ENCODE results near the gene BARX1. TPM values are rescaled to one million over a fixed set of nuclear protein-coding genes. Genes with fewer than 3 reads are reported as not detected.
"Not testable (repeated sequence)": the region's sequence is repeated elsewhere in the genome, so short reads cannot be mapped to it uniquely, and the experiment has no call there.

BARX1 gene
- total and polyA plus RNA-seq, 2 donors (not counting 1 experiment from before 2014, with no cell fraction given) = not detected

DNA sequence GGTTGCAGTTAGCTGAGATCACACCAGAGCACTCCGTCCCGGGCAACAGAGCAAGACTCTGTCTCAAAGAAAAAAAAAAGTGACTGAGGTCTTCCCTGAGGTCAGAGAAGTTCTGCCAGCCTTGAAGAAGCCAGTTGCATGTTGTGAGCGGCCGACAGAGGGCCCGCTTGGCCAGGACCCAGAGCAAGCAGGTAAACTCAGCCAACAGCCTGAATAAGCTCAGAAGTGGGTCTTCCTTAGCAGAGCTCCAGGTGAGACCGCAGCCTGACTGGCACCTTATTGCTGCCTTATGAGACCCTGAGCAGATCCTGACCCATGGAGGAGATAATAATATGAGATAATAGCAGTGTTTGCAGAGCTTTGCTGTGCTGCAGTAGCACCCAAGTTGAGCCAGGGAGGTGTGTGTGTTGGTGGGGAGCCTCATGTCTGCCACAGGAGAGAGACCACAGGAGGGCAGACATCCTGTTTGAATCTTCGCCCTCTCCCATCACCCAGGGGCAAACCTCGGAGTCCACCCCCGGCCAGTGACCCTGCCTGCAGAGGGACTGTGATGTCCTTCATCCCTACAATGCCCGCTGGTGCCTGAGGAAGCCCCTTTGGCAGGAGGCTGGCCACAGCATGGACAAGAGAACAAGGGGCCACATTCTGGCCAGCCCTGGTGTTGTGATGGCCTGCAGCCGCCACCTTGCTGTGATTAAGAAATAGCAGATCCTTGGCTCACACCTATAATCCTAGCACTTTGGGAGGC is 10.8 kb upstream of the BARX1 start:
- Histone ChIP-seq H4K20me1 (ENCODE audit: control insufficient read depth, extremely low read depth, insufficient read depth, low read length) (no peaks in the 10 kb centered on the region), H3K27me3 (ENCODE audit: control insufficient read depth, insufficient read depth, low read length) (peaks cover 11% of the 10 kb centered on the region), H3K4me2 (ENCODE audit: extremely low read depth, insufficient read depth, low read length) (no peak overlapping the region), H3K36me3 (ENCODE audit: control insufficient read depth, insufficient read depth, low read length) (no peaks in the 10 kb centered on the region), H3K9me3 (ENCODE audit: control insufficient read depth, insufficient read depth, low read depth, low read length) (no peaks in the 10 kb centered on the region), H3K9ac (ENCODE audit: insufficient read depth, low read length) (no peak overlapping the region), H2AFZ (ENCODE audit: low read length) (no peak overlapping the region), H3K79me2 (ENCODE audit: control insufficient read depth, insufficient read depth, low read length) (no peaks in the 10 kb centered on the region), H3K4me1 (ENCODE audit: control insufficient read depth, extremely low read depth, insufficient read depth, low read length) (no peaks in the 10 kb centered on the region), H3K4me3 (replicated peaks in 1 of 4; ENCODE audit: control extremely low read depth in 1 of 4, insufficient read depth in 1 of 4, low read depth in 3 of 4, low read length in 4 of 4) (no peak overlapping the region), H3K27ac (ENCODE audit: insufficient read depth, low read length) (no peak overlapping the region)
- TF ChIP-seq, protein P1, sequence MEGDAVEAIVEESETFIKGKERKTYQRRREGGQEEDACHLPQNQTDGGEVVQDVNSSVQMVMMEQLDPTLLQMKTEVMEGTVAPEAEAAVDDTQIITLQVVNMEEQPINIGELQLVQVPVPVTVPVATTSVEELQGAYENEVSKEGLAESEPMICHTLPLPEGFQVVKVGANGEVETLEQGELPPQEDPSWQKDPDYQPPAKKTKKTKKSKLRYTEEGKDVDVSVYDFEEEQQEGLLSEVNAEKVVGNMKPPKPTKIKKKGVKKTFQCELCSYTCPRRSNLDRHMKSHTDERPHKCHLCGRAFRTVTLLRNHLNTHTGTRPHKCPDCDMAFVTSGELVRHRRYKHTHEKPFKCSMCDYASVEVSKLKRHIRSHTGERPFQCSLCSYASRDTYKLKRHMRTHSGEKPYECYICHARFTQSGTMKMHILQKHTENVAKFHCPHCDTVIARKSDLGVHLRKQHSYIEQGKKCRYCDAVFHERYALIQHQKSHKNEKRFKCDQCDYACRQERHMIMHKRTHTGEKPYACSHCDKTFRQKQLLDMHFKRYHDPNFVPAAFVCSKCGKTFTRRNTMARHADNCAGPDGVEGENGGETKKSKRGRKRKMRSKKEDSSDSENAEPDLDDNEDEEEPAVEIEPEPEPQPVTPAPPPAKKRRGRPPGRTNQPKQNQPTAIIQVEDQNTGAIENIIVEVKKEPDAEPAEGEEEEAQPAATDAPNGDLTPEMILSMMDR (conservative IDR thresholded peaks at IDR 0.05 in 1 of 2, IDR thresholded peaks at IDR 0.05 in 1 of 2; ENCODE audit: low read depth in 1 of 2, low read length in 2 of 2) = no peak
- TF ChIP-seq EZH2 (IDR thresholded peaks at IDR 0.05; ENCODE audit: low read length, missing control alignments) = no peak
- DNase-seq (ENCODE audit: low read depth in 2 of 2) = no peak

DNA sequence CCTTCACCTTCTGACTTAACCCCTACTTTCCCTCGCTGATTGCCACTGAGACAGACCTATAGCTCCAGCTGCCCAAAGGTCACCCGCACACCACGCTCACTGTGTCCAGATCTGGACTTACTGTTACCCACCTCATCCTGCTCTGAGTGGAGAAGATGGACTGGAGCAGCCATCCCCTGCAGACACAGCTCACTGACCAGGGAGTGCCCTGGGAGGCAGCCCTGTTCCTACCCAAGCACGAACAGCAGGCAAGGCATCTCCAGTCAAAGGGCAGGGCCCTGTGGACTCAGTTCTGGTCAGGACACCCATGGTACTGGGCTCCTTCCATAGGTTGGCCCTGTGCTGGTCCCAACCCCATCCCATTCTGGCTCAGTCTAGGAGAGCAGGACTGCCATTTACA is 9.5 kb upstream of the BARX1 start:
- no peak overlapping the region for H3K9ac ChIP-seq (ENCODE audit: insufficient read depth, low read length)
- H3K79me2 ChIP-seq (ENCODE audit: control insufficient read depth, insufficient read depth, low read length) = no peaks in the 10 kb centered on the region
- no peaks in the 10 kb centered on the region for H3K4me1 ChIP-seq (ENCODE audit: control insufficient read depth, extremely low read depth, insufficient read depth, low read length)
- H3K9me3 ChIP-seq (ENCODE audit: control insufficient read depth, insufficient read depth, low read depth, low read length) = no peaks in the 10 kb centered on the region
- H3K4me2 ChIP-seq (ENCODE audit: extremely low read depth, insufficient read depth, low read length) = no peak overlapping the region
- no peaks in the 10 kb centered on the region for H4K20me1 ChIP-seq (ENCODE audit: control insufficient read depth, extremely low read depth, insufficient read depth, low read length)
- DNase-seq (ENCODE audit: low read depth in 2 of 2) = no peak
- H3K27me3 ChIP-seq (ENCODE audit: control insufficient read depth, insufficient read depth, low read length) = peaks cover 22% of the 10 kb centered on the region
- no peaks in the 10 kb centered on the region for H3K36me3 ChIP-seq (ENCODE audit: control insufficient read depth, insufficient read depth, low read length)
- H3K27ac ChIP-seq (ENCODE audit: insufficient read depth, low read length) = no peak overlapping the region
- TF ChIP-seq EZH2 (IDR thresholded peaks at IDR 0.05; ENCODE audit: low read length, missing control alignments) = no peak
- TF ChIP-seq, protein P1 (conservative IDR thresholded peaks at IDR 0.05 in 1 of 2, IDR thresholded peaks at IDR 0.05 in 1 of 2; ENCODE audit: low read depth in 1 of 2, low read length in 2 of 2) = no peak
- no peak overlapping the region for H3K4me3 ChIP-seq (replicated peaks in 1 of 4; ENCODE audit: control extremely low read depth in 1 of 4, insufficient read depth in 1 of 4, low read depth in 3 of 4, low read length in 4 of 4)
- no peak overlapping the region for H2AFZ ChIP-seq (ENCODE audit: low read length)

DNA sequence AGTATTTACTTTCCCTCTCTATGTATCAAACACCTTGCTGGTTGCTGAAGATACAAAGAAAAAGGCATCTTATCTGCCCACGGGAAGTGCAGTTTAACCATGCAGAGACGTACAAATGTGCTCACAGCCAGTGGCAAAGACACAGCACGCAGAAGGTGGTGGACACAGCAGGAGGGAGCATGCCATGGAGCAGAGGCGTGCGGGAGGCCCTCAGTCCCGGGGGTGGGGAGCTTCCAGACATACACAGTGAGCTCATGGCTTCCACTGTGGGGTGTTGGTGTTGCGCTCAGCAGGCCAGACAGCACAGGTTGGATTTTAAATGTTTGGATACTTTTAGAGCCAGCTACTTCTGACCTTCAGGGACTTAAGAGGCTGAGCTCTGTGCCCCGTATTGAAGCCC is 8.8 kb upstream of the BARX1 start:
- Histone ChIP-seq H2AFZ (ENCODE audit: low read length) (no peak overlapping the region), H4K20me1 (ENCODE audit: control insufficient read depth, extremely low read depth, insufficient read depth, low read length) (no peaks in the 10 kb centered on the region), H3K9ac (ENCODE audit: insufficient read depth, low read length) (no peak overlapping the region), H3K27ac (ENCODE audit: insufficient read depth, low read length) (no peak overlapping the region), H3K4me2 (ENCODE audit: extremely low read depth, insufficient read depth, low read length) (no peak overlapping the region), H3K27me3 (ENCODE audit: control insufficient read depth, insufficient read depth, low read length) (peaks cover 29% of the 10 kb centered on the region), H3K79me2 (ENCODE audit: control insufficient read depth, insufficient read depth, low read length) (no peaks in the 10 kb centered on the region), H3K9me3 (ENCODE audit: control insufficient read depth, insufficient read depth, low read depth, low read length) (no peaks in the 10 kb centered on the region), H3K36me3 (ENCODE audit: control insufficient read depth, insufficient read depth, low read length) (no peaks in the 10 kb centered on the region), H3K4me1 (ENCODE audit: control insufficient read depth, extremely low read depth, insufficient read depth, low read length) (no peaks in the 10 kb centered on the region), H3K4me3 (replicated peaks in 1 of 4; ENCODE audit: control extremely low read depth in 1 of 4, insufficient read depth in 1 of 4, low read depth in 3 of 4, low read length in 4 of 4) (no peak overlapping the region)
- no peak for TF ChIP-seq EZH2 (IDR thresholded peaks at IDR 0.05; ENCODE audit: low read length, missing control alignments)
- TF ChIP-seq, protein P1 (conservative IDR thresholded peaks at IDR 0.05 in 1 of 2, IDR thresholded peaks at IDR 0.05 in 1 of 2; ENCODE audit: low read depth in 1 of 2, low read length in 2 of 2) = no peak
- no peak for DNase-seq (ENCODE audit: low read depth in 2 of 2)

DNA sequence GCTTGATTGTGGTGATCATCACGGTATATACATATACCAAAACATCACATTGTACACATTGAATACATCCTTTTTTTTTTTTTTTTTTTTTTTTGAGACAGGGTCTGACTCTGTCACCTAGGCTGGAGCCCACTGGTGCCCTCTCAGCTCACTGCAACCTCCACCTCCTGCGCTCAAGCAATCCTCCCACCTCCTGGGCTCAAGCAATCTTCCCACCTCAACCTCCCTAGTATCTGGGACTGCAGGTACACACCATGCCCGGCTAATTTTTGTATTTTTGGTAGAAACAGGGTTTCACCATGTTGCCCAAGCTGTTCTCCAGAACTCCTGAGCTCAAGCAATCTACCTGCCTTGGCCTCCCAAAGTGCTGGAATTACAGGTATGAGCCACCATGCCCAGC is 8.3 kb upstream of the BARX1 start:
- not testable (repeated sequence) for H2AFZ ChIP-seq (ENCODE audit: low read length); H3K4me2 ChIP-seq (ENCODE audit: extremely low read depth, insufficient read depth, low read length)

More for the DNA sequence above, 8.3 kb upstream of the BARX1 start:
- H3K79me2 ChIP-seq (ENCODE audit: control insufficient read depth, insufficient read depth, low read length); H4K20me1 ChIP-seq (ENCODE audit: control insufficient read depth, extremely low read depth, insufficient read depth, low read length); H3K4me3 ChIP-seq (replicated peaks in 1 of 4; ENCODE audit: control extremely low read depth in 1 of 4, insufficient read depth in 1 of 4, low read depth in 3 of 4, low read length in 4 of 4); H3K36me3 ChIP-seq (ENCODE audit: control insufficient read depth, insufficient read depth, low read length); H3K27ac ChIP-seq (ENCODE audit: insufficient read depth, low read length); DNase-seq (ENCODE audit: low read depth in 2 of 2); H3K4me1 ChIP-seq (ENCODE audit: control insufficient read depth, extremely low read depth, insufficient read depth, low read length); H3K9ac ChIP-seq (ENCODE audit: insufficient read depth, low read length); H3K9me3 ChIP-seq (ENCODE audit: control insufficient read depth, insufficient read depth, low read depth, low read length): not testable (repeated sequence)
- H3K27me3 ChIP-seq (ENCODE audit: control insufficient read depth, insufficient read depth, low read length) = peaks cover 34% of the 10 kb centered on the region

Measured in fibroblast of lung (primary cell).